Breast epithelium (tissue), 3 donors: ENCODE results near the gene ZNF43.

Experiments used
- CTCF ChIP-seq, 3 donors: fragments of 450-650 bp; IDR thresholded peaks; one replicate each; pipeline ENCODE4 v1.5.1; 2016 to 2017; ENCODE audit warnings: antibody characterized with exemption in 3 of 3, mild to moderate bottlenecking in 3 of 3, moderate library complexity in 3 of 3
- POLR2AphosphoS5 ChIP-seq, 3 donors: sonication (generic); formaldehyde crosslinking; IDR thresholded peaks; one replicate each; pipeline ENCODE4 v1.6.1; 2017; ENCODE audit warnings: antibody characterized with exemption in 3 of 3

GRCh38 chr19:21843081-21843480 lies 7.1 kb upstream of the ZNF43 start:
- no peak for TF ChIP-seq CTCF (IDR thresholded peaks at IDR 0.05)
- no peak for TF ChIP-seq POLR2AphosphoS5 (IDR thresholded peaks at IDR 0.05)
